LNCAP (cell line): ENCODE results near the gene FBXL16.

Experiments used
- CTCF ChIP-seq: fragments of 450-650 bp; IDR thresholded peaks from 2 replicates; pipeline ENCODE4 v1.5.1; 2017; ENCODE audit warnings: mild to moderate bottlenecking

Gene FBXL16

GRCh38 chr16:747978-748746, 42.6 kb upstream of the FBXL16 start:
- no peak for TF ChIP-seq CTCF

- TF ChIP-seq CTCF, result no peak
Observed at GRCh38 chr16:746637-747036, 41.0 kb upstream of the FBXL16 start.

- TF ChIP-seq CTCF, result no peak
Observed at GRCh38 chr16:745739-746138, 40.1 kb upstream of the FBXL16 start.

- TF ChIP-seq CTCF, result no peak
Observed at GRCh38 chr16:743794-744500, 38.3 kb upstream of the FBXL16 start.

- no peak for TF ChIP-seq CTCF
Observed at GRCh38 chr16:741986-742629, 36.5 kb upstream of the FBXL16 start.

GRCh38 chr16:740764-741505, 35.3 kb upstream of the FBXL16 start, which contains the start of gene CIAO3:
Gene CIAO3 (minus strand): TSS chr16:740997. CDS start chr16:740985, 12 bp downstream.
- peak; percentile 97 for TF ChIP-seq CTCF

- no peak for TF ChIP-seq CTCF
Observed at GRCh38 chr16:740459-740763, 34.8 kb upstream of the FBXL16 start.
